Mesendoderm (in vitro differentiated cells): ENCODE measurements around the gene MEN1.
"Not testable (repeated sequence)": the region's sequence is repeated elsewhere in the genome, so short reads cannot be mapped to it uniquely, and the experiment has no call there.

ENCODE experiments used
- DNase-seq: peaks from one replicate; pipeline ENCODE4 v3.0.0; 2013
- H2AK5ac ChIP-seq: 2 replicates; pipeline ENCODE4 v1.6.1; 2013; ENCODE audit warnings: low read length, inconsistent platforms
- H2BK120ac ChIP-seq: 2 replicates; pipeline ENCODE4 v1.6.1; 2013; ENCODE audit warnings: low read depth, mild to moderate bottlenecking, low read length, moderate library complexity, mixed read lengths
- H2BK15ac ChIP-seq: replicated peaks from 2 replicates; pipeline ENCODE4 v1.6.1; 2013; ENCODE audit warnings: low read depth, mild to moderate bottlenecking, moderate library complexity
- H2BK5ac ChIP-seq: 2 replicates; pipeline ENCODE4 v1.6.1; 2013; ENCODE audit warnings: low read length, inconsistent platforms
- H3K18ac ChIP-seq: 2 replicates; pipeline ENCODE4 v1.6.1; 2013; ENCODE audit warnings: mild to moderate bottlenecking, low read length, mixed read lengths
- H3K23ac ChIP-seq: one replicate; pipeline ENCODE4 v1.6.1; 2013; ENCODE audit warnings: low read length
- H3K27ac ChIP-seq: 2 replicates; pipeline ENCODE4 v1.5.1; 2013; ENCODE audit warnings: low read depth, mild to moderate bottlenecking, inconsistent platforms, low read length, moderate library complexity
- H3K27me3 ChIP-seq: 2 replicates; pipeline ENCODE4 v1.6.1; 2013; ENCODE audit warnings: low read length, control low read depth, mild to moderate bottlenecking, inconsistent platforms; ENCODE audit not compliant: insufficient read depth, poor library complexity
- H3K36me3 ChIP-seq: 2 replicates; pipeline ENCODE4 v1.6.1; 2013; ENCODE audit warnings: low read length, inconsistent platforms; ENCODE audit not compliant: control insufficient read depth, insufficient read depth
- H3K4ac ChIP-seq: one replicate; pipeline ENCODE4 v1.6.1; 2013; ENCODE audit warnings: low read depth, mild to moderate bottlenecking, low read length, moderate library complexity
- H3K4me1 ChIP-seq: 2 replicates; pipeline ENCODE4 v1.6.1; 2013; ENCODE audit warnings: low read depth, low read length, inconsistent platforms; ENCODE audit not compliant: control insufficient read depth
- H3K4me2 ChIP-seq: 2 replicates; pipeline ENCODE4 v1.6.1; 2013; ENCODE audit warnings: low read length
- H3K4me3 ChIP-seq: 2 replicates; pipeline ENCODE4 v1.5.1; 2013; ENCODE audit warnings: mild to moderate bottlenecking, low read length
- H3K56ac ChIP-seq: one replicate; pipeline ENCODE4 v1.6.1; 2013; ENCODE audit warnings: low read length
- H3K79me1 ChIP-seq: 2 replicates; pipeline ENCODE4 v1.6.1; 2013; ENCODE audit warnings: low read length, inconsistent platforms
- H3K79me2 ChIP-seq: 2 replicates; pipeline ENCODE4 v1.6.1; 2013; ENCODE audit warnings: mild to moderate bottlenecking, low read length; ENCODE audit not compliant: control insufficient read depth, insufficient read depth
- H3K9ac ChIP-seq: 2 replicates; pipeline ENCODE4 v1.6.1; 2013; ENCODE audit warnings: low read length, inconsistent platforms
- H4K5ac ChIP-seq: one replicate; pipeline ENCODE4 v1.6.1; 2013; ENCODE audit warnings: low read length
- H4K8ac ChIP-seq: one replicate; pipeline ENCODE4 v1.6.1; 2013; ENCODE audit warnings: low read depth, mild to moderate bottlenecking, control low read depth, low read length, moderate library complexity
- WGBS: extraction: QIAGEN DNeasy Blood & Tissue Kit; methylation state at CpG from one replicate; pipeline ENCODE4 v1.1.7; 2013; ENCODE audit warnings: low lambda C conversion rate, missing lambda C conversion rate; ENCODE audit not compliant: insufficient coverage; ENCODE audit errors: extremely low coverage; 5-methylcytosine and 5-hydroxymethylcytosine counted together

Gene MEN1

DNA sequence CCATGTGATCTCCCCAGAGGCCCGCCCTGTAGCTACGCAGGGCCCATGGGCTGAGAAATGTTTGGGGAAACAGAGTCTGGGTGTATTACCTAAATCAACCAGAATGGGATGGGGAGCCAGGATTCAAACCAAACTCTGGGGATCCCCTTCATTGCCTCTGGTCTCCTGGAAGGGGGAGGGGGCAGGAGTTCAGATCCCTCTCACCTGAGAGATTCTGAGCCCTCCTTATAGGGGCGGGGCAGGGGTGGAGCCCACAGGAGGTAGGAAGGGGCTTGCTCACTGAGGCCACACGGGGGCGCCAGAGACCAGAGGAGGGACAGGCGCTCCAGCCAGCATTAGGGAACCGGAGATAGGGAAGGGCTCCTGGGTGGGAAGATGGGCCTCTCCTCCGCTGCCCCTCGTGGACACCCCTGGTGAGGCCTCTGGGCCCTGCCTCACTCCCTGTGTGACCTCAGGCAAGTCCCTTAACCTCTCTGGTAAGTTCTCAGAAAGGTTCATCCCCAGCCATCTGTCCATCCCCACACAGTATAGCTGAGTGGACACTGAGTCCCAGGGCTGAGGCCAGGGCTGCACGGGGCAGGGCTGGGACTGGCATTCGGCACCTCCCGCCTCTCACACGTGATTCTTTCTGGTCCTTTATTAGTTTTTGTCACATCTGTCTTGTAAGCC is 36.8 kb upstream of the MEN1 start:
- H3K36me3 ChIP-seq, result no peaks in the 10 kb centered on the region
- no peaks in the 10 kb centered on the region for H3K27me3 ChIP-seq
- WGBS, result no CpG with 5 or more reads among the region's 13 CpGs
- H3K4me2 ChIP-seq, result no peak overlapping the region
- H3K79me2 ChIP-seq, result no peaks in the 10 kb centered on the region
- no peak overlapping the region for H3K27ac ChIP-seq
- H3K9ac ChIP-seq, result no peak overlapping the region
- no peak overlapping the region for H2BK15ac ChIP-seq
- no peak overlapping the region for H3K23ac ChIP-seq
- peaks cover 11% of the 10 kb centered on the region for H3K4me1 ChIP-seq
- H4K5ac ChIP-seq, result no peak overlapping the region
- H3K18ac ChIP-seq, result no peak overlapping the region
- H3K79me1 ChIP-seq, result peaks cover 4% of the 10 kb centered on the region
- no peak overlapping the region for H3K56ac ChIP-seq
- peak; percentile 97 for DNase-seq
- H2BK5ac ChIP-seq, result no peak overlapping the region
- H2AK5ac ChIP-seq, result no peak overlapping the region
- no peak overlapping the region for H3K4ac ChIP-seq
- H3K4me3 ChIP-seq, result no peak overlapping the region
- H4K8ac ChIP-seq, result no peak overlapping the region
- H2BK120ac ChIP-seq, result no peak overlapping the region

DNA sequence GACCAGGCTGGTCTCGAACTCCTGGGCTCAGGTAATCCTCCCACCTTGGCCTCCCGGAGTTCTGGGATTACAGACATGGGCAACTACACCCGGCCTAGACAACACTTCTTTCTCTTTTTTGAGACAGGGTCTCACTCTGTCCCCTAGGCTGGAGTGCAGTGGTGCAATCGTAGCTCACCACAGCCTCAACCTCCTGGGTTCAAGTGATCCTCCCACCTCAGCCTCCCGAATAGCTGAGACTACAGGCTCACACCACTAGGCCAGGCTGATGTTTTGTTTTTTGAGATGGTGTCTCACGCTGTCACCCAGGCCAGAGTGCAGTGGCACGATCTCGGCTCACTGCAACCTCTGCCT is 35.4 kb upstream of the MEN1 start:
- H3K56ac ChIP-seq, H3K9ac ChIP-seq, H3K36me3 ChIP-seq, H3K4ac ChIP-seq, H3K79me2 ChIP-seq, DNase-seq, H3K27ac ChIP-seq, H3K4me3 ChIP-seq, H4K5ac ChIP-seq, H3K23ac ChIP-seq, H2AK5ac ChIP-seq, H4K8ac ChIP-seq, H3K18ac ChIP-seq, H2BK120ac ChIP-seq, H3K4me2 ChIP-seq, H3K27me3 ChIP-seq, H2BK5ac ChIP-seq, H2BK15ac ChIP-seq, H3K79me1 ChIP-seq: not testable (repeated sequence)
- no CpG with 5 or more reads among the region's 8 CpGs for WGBS
- H3K4me1 ChIP-seq, result peaks cover 11% of the 10 kb centered on the region

DNA sequence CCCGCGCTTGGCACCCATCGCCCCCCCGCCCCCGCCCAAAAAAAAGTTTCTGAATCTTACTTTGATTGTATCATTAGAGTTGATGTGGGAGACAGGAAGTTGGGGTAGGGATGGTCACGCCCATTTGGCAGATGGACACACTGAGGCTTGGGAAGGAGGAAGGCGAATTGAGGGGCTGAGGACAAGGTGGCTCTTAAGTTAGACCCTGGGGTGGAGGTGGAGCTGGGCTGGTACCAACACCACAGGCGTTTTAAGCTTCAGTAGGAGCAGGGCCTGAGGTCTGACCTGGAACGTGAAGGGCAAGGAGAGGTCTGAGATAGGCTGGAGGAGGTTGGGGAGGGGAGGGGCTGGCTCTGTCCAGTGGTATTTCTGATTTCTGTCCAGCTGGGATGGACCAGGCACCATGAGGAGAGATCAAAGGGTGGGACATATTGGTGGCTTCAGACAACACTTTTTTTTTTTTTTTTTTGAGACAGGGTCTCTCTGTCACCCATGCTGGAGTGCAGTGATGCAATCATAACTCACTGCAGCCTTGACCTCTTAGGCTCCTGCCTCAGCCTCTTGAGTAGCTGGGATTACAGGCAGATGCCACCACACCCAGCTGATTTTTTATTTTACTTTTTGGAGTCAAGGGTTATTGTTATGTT is 34.9 kb upstream of the MEN1 start:
- Histone ChIP-seq H2BK15ac (no peak overlapping the region), H3K23ac (no peak overlapping the region), H3K4me1 (peaks cover 11% of the 10 kb centered on the region), H4K5ac (no peak overlapping the region), H3K56ac (peak overlapping the region; percentile 92), H3K18ac (no peak overlapping the region), H3K9ac (peak overlapping the region; percentile 80), H3K27ac (no peak overlapping the region), H3K79me1 (peaks cover 4% of the 10 kb centered on the region), H2BK5ac (no peak overlapping the region), H3K4ac (no peak overlapping the region), H3K36me3 (no peaks in the 10 kb centered on the region), H3K4me3 (no peak overlapping the region), H2BK120ac (no peak overlapping the region), H3K27me3 (no peaks in the 10 kb centered on the region), H3K4me2 (peak overlapping the region; percentile 18), H4K8ac (no peak overlapping the region), H2AK5ac (peak overlapping the region; percentile 86), H3K79me2 (no peaks in the 10 kb centered on the region)
- no peak for DNase-seq
- no CpG with 5 or more reads among the region's 9 CpGs for WGBS

DNA sequence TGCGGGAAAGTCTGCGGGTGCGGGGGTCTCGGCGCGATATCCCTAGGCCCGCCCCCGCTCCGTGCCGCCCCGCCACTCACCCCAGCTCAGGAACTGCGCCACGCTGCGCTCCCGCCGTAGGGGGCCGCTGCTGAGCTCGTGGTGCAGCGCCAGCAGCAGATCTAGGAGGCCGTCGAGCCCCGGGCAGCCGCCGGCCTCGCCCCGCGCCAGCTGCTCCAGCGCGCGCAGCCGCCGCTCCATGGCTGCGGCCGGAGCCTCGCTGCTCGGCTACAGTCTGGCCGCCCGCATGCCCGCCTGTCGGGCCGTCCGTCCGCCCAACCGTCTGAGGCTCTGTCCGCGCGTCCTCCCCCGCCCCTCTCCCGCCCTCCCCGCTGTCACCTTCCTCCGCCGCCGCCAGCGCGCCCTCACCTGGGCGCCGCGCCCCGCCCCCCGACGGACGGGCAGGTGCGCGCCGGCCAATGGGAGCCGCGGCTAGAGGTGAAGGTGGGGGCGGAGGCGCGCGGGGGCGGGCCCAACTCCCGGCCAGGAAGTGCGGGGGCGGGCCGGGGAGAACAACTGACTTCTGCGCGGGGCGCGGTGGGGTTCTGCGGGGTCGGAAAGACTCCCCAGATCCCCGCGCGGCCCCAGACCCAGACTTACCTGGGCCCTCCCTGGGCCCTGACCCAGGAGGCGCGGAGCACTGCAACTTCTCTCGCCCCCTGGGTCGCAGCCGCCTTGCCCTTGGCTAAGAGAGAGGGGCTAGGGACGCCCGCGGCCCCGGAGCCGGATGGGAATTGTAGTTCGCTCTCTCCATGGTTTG is 34.2 kb upstream of the MEN1 start, which contains the start of gene CDC42BPG:
TSS of gene CDC42BPG (minus strand) at position 324 of the 799 bp plus-strand sequence. CDS start at position 240, 84 bp downstream.
- H3K9ac ChIP-seq, result peak within 1 kb of the TSS; percentile 80
- H3K18ac ChIP-seq, result peak within 1 kb of the TSS; percentile 96
- H3K4me2 ChIP-seq, result peak within 1 kb of the TSS; percentile 94
- no peaks in the 10 kb centered on the region for H3K36me3 ChIP-seq
- H2AK5ac ChIP-seq, result peak within 1 kb of the TSS; percentile 86
- peak within 1 kb of the TSS; percentile 28 for H3K27ac ChIP-seq
- WGBS, result no CpG with 5 or more reads among the region's 96 CpGs
- H3K79me2 ChIP-seq, result no peaks in the 10 kb centered on the region
- H2BK5ac ChIP-seq, result no peak within 1 kb of the TSS
- H4K5ac ChIP-seq, result no peak within 1 kb of the TSS
- H4K8ac ChIP-seq, result no peak within 1 kb of the TSS
- H2BK15ac ChIP-seq, result no peak within 1 kb of the TSS
- no peak within 1 kb of the TSS for H2BK120ac ChIP-seq
- peak within 1 kb of the TSS; percentile 58 for H3K4me3 ChIP-seq
- H3K56ac ChIP-seq, result peak within 1 kb of the TSS; percentile 92
- H3K4me1 ChIP-seq, result peaks cover 11% of the 10 kb centered on the region
- H3K79me1 ChIP-seq, result peaks cover 4% of the 10 kb centered on the region
- peak; percentile 91 for DNase-seq
- H3K4ac ChIP-seq, result no peak within 1 kb of the TSS
- H3K27me3 ChIP-seq, result no peaks in the 10 kb centered on the region
- H3K23ac ChIP-seq, result peak within 1 kb of the TSS; percentile 66

DNA sequence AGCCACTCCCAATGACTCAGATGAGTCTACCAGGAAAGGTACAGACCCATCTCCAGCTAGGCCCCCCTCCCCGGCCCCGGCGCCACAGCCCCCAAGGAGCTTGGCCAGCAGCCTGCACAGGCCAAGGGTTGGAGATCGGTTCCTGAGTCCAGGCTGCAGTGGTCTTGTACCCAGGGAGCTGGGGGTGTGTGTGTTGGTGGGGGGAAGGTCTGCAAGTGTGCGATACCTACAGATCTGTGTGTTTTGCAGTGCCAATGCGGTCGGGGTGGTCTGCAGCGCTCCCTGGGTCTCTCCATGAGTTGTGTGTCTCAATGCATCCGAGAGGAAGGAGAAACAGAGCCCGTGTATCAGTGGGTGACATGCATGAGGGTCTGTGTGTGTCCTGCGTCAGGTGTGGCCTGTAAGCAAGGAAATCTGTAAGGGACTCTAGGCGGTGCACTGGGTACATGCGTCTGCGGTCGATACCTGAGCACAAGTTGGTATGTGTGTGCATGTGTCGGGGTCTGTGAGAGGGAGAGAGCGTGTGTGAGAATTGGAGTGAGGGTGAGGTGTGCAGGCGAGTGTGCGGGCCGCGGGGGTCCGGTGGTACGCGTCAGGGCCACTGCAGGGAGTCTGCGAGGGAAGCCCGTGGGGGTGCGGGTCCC is 33.5 kb upstream of the MEN1 start:
- H3K18ac ChIP-seq, result no peak overlapping the region
- H4K8ac ChIP-seq, result no peak overlapping the region
- peaks cover 11% of the 10 kb centered on the region for H3K4me1 ChIP-seq
- peak overlapping the region; percentile 94 for H3K4me2 ChIP-seq
- peak overlapping the region; percentile 77 for H3K9ac ChIP-seq
- no peak overlapping the region for H3K27ac ChIP-seq
- H3K56ac ChIP-seq, result peak overlapping the region; percentile 86
- no peak overlapping the region for H4K5ac ChIP-seq
- H3K4ac ChIP-seq, result no peak overlapping the region
- H2BK120ac ChIP-seq, result no peak overlapping the region
- no peaks in the 10 kb centered on the region for H3K27me3 ChIP-seq
- no peaks in the 10 kb centered on the region for H3K36me3 ChIP-seq
- no peaks in the 10 kb centered on the region for H3K79me2 ChIP-seq
- peak overlapping the region; percentile 58 for H3K4me3 ChIP-seq
- no peak overlapping the region for H2BK15ac ChIP-seq
- H2AK5ac ChIP-seq, result peak overlapping the region; percentile 45
- peaks cover 4% of the 10 kb centered on the region for H3K79me1 ChIP-seq
- no peak for DNase-seq
- no CpG with 5 or more reads among the region's 27 CpGs for WGBS
- peak overlapping the region; percentile 66 for H3K23ac ChIP-seq
- H2BK5ac ChIP-seq, result no peak overlapping the region
